Urinary bladder (tissue), 4 donors: ENCODE data around the gene AFF1. TPM values are rescaled to one million over a fixed set of nuclear protein-coding genes. Genes with fewer than 3 reads are reported as not detected.

Experiments used
- DNase-seq: peaks from one replicate; pipeline ENCODE4 v3.0.0-alpha.2; 2015; ENCODE audit errors: extremely low spot score
- H3K27ac ChIP-seq: one replicate; pipeline ENCODE4 v1.5.1; 2013; ENCODE audit warnings: low read depth, mild to moderate bottlenecking, moderate library complexity
- H3K36me3 ChIP-seq: one replicate; pipeline ENCODE4 v1.6.1; 2013; ENCODE audit warnings: mild to moderate bottlenecking, moderate library complexity; ENCODE audit not compliant: insufficient read depth
- H3K4me1 ChIP-seq: one replicate; pipeline ENCODE4 v1.6.1; 2013; ENCODE audit warnings: mild to moderate bottlenecking, moderate library complexity; ENCODE audit not compliant: insufficient read depth
- H3K4me3 ChIP-seq: one replicate; pipeline ENCODE4 v1.5.1; 2013; ENCODE audit warnings: low read depth, low read length
- WGBS: extraction: QIAGEN DNeasy Blood & Tissue Kit; methylation state at CpG from one replicate; pipeline ENCODE4 v1.1.7; 2013; 5-methylcytosine and 5-hydroxymethylcytosine counted together
- polyA plus RNA-seq: library from polyadenylated mRNA; stranded (reverse); fragments of 200-250 nt; gene quantifications from one replicate; pipeline ENCODE4 v1.2.3, GENCODE V29; 2013
- total RNA-seq: library from RNA; depleted of rRNA; stranded (reverse); fragments of >200 nt; gene quantifications from one replicate; pipeline ENCODE4 v1.2.3, GENCODE V29; 2014
- donor health status: healthy with polysubstance abuse.
- donor health status: healthy.

AFF1 gene
- total and polyA plus RNA-seq, 2 donors, result 22.8 to 32.8 TPM

- Histone ChIP-seq H3K27ac (peak overlapping the region; percentile 95), H3K36me3 (no peaks in the 10 kb centered on the region), H3K4me1 (peaks cover 6% of the 10 kb centered on the region), H3K4me3 (peak overlapping the region; percentile 82)
- DNase-seq, result no peak
- 12% methylated on average over 36 of the region's 36 CpGs for WGBS
Observed at GRCh38 chr4:86935853-86936733, 1.3 kb downstream of the AFF1 start.

GRCh38 chr4:86938771-86939520, 4.1 kb downstream of the AFF1 start:
- WGBS, result 81% methylated on average over 4 of the region's 4 CpGs
- Histone ChIP-seq H3K36me3 (no peaks in the 10 kb centered on the region), H3K4me1 (peaks cover 9% of the 10 kb centered on the region), H3K4me3 (no peak overlapping the region), H3K27ac (peak overlapping the region; percentile 83)
- DNase-seq, result peak; percentile 52

GRCh38 chr4:86939729-86940575, 5.1 kb downstream of the AFF1 start:
- 71% methylated on average over 8 of the region's 8 CpGs for WGBS
- Histone ChIP-seq H3K4me1 (peaks cover 9% of the 10 kb centered on the region), H3K4me3 (no peak overlapping the region), H3K36me3 (no peaks in the 10 kb centered on the region), H3K27ac (peak overlapping the region; percentile 83)
- no peak for DNase-seq

- 91% methylated on average over 15 of the region's 15 CpGs for WGBS
Observed at GRCh38 chr4:86940920-86941460, 6.2 kb downstream of the AFF1 start.

GRCh38 chr4:86942185-86942666, 7.4 kb downstream of the AFF1 start:
- H3K27ac ChIP-seq, result no peak overlapping the region
- no peaks in the 10 kb centered on the region for H3K36me3 ChIP-seq
- no peak overlapping the region for H3K4me3 ChIP-seq
- WGBS, result 62% methylated on average over 1 of the region's 1 CpG
- no peak for DNase-seq
- H3K4me1 ChIP-seq, result peaks cover 9% of the 10 kb centered on the region

More at GRCh38 chr4:86940920-86941460, 6.2 kb downstream of the AFF1 start:
- no peak for DNase-seq
- no peak overlapping the region for H3K4me3 ChIP-seq
- no peaks in the 10 kb centered on the region for H3K36me3 ChIP-seq
- peaks cover 9% of the 10 kb centered on the region for H3K4me1 ChIP-seq
- H3K27ac ChIP-seq, result no peak overlapping the region

- no peak for DNase-seq
- Histone ChIP-seq H3K4me1 (peaks cover 5% of the 10 kb centered on the region), H3K36me3 (no peaks in the 10 kb centered on the region), H3K4me3 (no peak overlapping the region), H3K27ac (no peak overlapping the region)
Observed at GRCh38 chr4:86944964-86945781, 10.4 kb downstream of the AFF1 start.

GRCh38 chr4:86946868-86947500, 12.2 kb downstream of the AFF1 start:
- Histone ChIP-seq H3K4me3 (no peak overlapping the region), H3K36me3 (no peaks in the 10 kb centered on the region), H3K4me1 (peaks cover 3% of the 10 kb centered on the region), H3K27ac (no peak overlapping the region)
- 70% methylated on average over 3 of the region's 3 CpGs for WGBS
- no peak for DNase-seq

GRCh38 chr4:86947501-86948120, 12.8 kb downstream of the AFF1 start:
- Histone ChIP-seq H3K27ac (no peak overlapping the region), H3K4me1 (peaks cover 3% of the 10 kb centered on the region), H3K36me3 (no peaks in the 10 kb centered on the region), H3K4me3 (no peak overlapping the region)
- no peak for DNase-seq
- 12% methylated on average over 1 of the region's 1 CpG for WGBS

- H3K4me3 ChIP-seq, result no peak overlapping the region
- no peaks in the 10 kb centered on the region for H3K36me3 ChIP-seq
- no peaks in the 10 kb centered on the region for H3K4me1 ChIP-seq
- WGBS, result 88% methylated on average over 1 of the region's 1 CpG
- no peak overlapping the region for H3K27ac ChIP-seq
- no peak for DNase-seq
Observed at GRCh38 chr4:86948276-86948675, 13.5 kb downstream of the AFF1 start.

- Histone ChIP-seq H3K4me1 (no peaks in the 10 kb centered on the region), H3K4me3 (no peak overlapping the region), H3K27ac (no peak overlapping the region), H3K36me3 (no peaks in the 10 kb centered on the region)
- no peak for DNase-seq
- 74% methylated on average over 10 of the region's 10 CpGs for WGBS
Observed at GRCh38 chr4:86950831-86951525, 16.2 kb downstream of the AFF1 start.

- DNase-seq, result no peak
- H3K36me3 ChIP-seq, result no peaks in the 10 kb centered on the region
- H3K27ac ChIP-seq, result no peak overlapping the region
Observed at GRCh38 chr4:86955888-86956451, 21.2 kb downstream of the AFF1 start.

More at GRCh38 chr4:86955888-86956451, 21.2 kb downstream of the AFF1 start:
- no peaks in the 10 kb centered on the region for H3K4me1 ChIP-seq
- no peak overlapping the region for H3K4me3 ChIP-seq
